Esophagus muscularis mucosa (tissue), 4 donors: ENCODE data around the gene NDUFA12. TPM values are rescaled to one million over a fixed set of nuclear protein-coding genes. Genes with fewer than 3 reads are reported as not detected.

ENCODE experiments used
- DNase-seq: peaks from one replicate; pipeline ENCODE4 v3.0.0-alpha.2; 2017; ENCODE audit errors: extremely low spot score
- H3K27ac ChIP-seq, 4 donors: fragments of 200-600 bp; sonication (generic); replicated peaks in 1 of 4; 1 replicate in 3 of 4; 2 replicates in 1 of 4; pipeline ENCODE4 v1.5.1; 2016 to 2019; ENCODE audit warnings: mild to moderate bottlenecking in 1 of 4
- H3K27me3 ChIP-seq, 4 donors: fragments of 200-600 bp; sonication (generic); one replicate each; pipeline versions ENCODE4 v1.5.1 to v1.6.0; 2016 to 2019
- H3K36me3 ChIP-seq, 4 donors: fragments of 200-600 bp; sonication (generic); one replicate each; pipeline ENCODE4 v1.5.1; 2016 to 2019
- H3K4me1 ChIP-seq, 4 donors: fragments of 200-600 bp; sonication (generic); one replicate each; pipeline ENCODE4 v1.5.1; 2016 to 2019
- H3K4me3 ChIP-seq, 4 donors: fragments of 200-600 bp; sonication (generic); 1 replicate in 2 of 4; 2 replicates in 2 of 4; pipeline ENCODE4 v1.5.1; 2016 to 2019; ENCODE audit warnings: mild to moderate bottlenecking in 4 of 4, moderate library complexity in 1 of 4
- H3K9me3 ChIP-seq, 4 donors: fragments of 200-600 bp; sonication (generic); 1 replicate in 3 of 4; 2 replicates in 1 of 4; pipeline ENCODE4 v1.5.1; 2016 to 2019
- EP300 ChIP-seq: sonication (generic); formaldehyde crosslinking; IDR thresholded peaks from one replicate; pipeline ENCODE4 v1.6.1; 2017; ENCODE audit warnings: antibody characterized with exemption
- POLR2A ChIP-seq: fragments of 450-650 bp; IDR thresholded peaks from one replicate; pipeline ENCODE4 v1.6.1; 2017; ENCODE audit warnings: antibody characterized with exemption, moderate library complexity, mild to moderate bottlenecking, low read depth
- POLR2AphosphoS5 ChIP-seq, 2 donors: sonication (generic); formaldehyde crosslinking; IDR thresholded peaks; one replicate each; pipeline ENCODE4 v1.6.1; 2017; ENCODE audit warnings: antibody characterized with exemption in 2 of 2
- WGBS: methylation state at CpG from one replicate; pipeline ENCODE4 v1.1.5; 2018; 5-methylcytosine and 5-hydroxymethylcytosine counted together
- intact Hi-C: fragments of 100-400 bp; cut with DNase I; formaldehyde crosslinking; loops from one replicate; pipeline ENCODE4 v1.15.1; 2023
- total RNA-seq, 4 donors: library from RNA; depleted of rRNA; stranded (reverse); fragments of >200 nt; gene quantifications; one replicate each; pipeline versions ENCODE4 v1.1.0 to v1.2.1, GENCODE V29; 2016
- TF ChIP-seq, protein P1 (sequence below), 3 experiments: fragments of 200-600 bp in 2 of 3; fragments of 450-650 bp in 1 of 3; sonication (generic) in 2 of 3; IDR thresholded peaks; one replicate each; pipeline ENCODE4 v1.5.1; 2017 to 2019; ENCODE audit warnings: antibody characterized with exemption in 3 of 3, mild to moderate bottlenecking in 2 of 3, moderate library complexity in 1 of 3

The NDUFA12 gene
- total RNA-seq: 100 to 1,000 TPM in 2 of 4 donors, 10 to 100 TPM in 2; 72.3 to 154 (median 106) TPM

DNA sequence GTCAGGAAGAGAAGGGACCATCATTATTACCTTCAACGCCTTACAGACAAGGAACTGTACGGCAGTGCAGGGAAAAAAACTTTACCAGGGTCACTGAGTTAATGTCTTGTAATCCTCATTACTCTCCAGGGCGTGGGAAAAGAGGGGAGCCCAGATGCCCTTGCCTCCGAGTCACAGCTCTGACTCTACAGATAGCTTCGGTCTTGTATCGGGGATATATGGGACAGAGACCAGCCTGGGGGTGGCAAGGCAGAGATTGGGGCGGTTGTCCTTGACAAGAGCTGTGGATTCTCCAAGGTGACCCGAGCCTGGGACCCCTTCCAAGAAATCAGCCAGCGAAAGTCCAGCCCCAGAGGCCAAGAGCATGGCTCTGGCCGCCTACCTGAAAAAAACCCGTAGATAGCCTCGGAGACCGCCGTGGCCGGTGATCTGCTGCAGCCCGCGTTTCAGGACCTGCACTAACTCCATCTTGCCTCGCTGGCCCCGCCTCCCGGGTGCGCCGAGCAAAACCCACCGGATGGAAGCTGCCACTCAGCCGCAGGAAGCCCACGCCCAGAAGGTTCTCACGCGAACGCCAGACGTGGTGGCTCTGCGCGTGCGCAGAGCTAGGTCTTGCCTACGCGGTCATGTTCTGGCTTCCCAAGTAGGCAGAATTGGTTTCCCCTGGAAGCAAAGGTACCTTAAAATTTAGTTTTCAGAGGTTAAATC is at the start of gene NDUFA12:
TSS of gene NDUFA12 (minus strand) at position 485 of the 708 bp plus-strand sequence. CDS start at position 468, 17 bp downstream.
- Histone ChIP-seq H3K27me3 (no peaks in the 10 kb centered on the region), H3K36me3 (peaks cover 0 to 20% (median 10%) of the 10 kb centered on the region in 4 donors), H3K4me3 (peak within 1 kb of the TSS; percentile 75 to 89 (median 82)), H3K27ac (peak within 1 kb of the TSS; percentile 82 to 88 (median 86)), H3K4me1 (peaks cover 19 to 49% (median 42%) of the 10 kb centered on the region in 4 donors), H3K9me3 (peaks cover 0 to 14% (median 8%) of the 10 kb centered on the region in 4 donors)
- peak; percentile 97 for DNase-seq
- TF ChIP-seq, protein P1, sequence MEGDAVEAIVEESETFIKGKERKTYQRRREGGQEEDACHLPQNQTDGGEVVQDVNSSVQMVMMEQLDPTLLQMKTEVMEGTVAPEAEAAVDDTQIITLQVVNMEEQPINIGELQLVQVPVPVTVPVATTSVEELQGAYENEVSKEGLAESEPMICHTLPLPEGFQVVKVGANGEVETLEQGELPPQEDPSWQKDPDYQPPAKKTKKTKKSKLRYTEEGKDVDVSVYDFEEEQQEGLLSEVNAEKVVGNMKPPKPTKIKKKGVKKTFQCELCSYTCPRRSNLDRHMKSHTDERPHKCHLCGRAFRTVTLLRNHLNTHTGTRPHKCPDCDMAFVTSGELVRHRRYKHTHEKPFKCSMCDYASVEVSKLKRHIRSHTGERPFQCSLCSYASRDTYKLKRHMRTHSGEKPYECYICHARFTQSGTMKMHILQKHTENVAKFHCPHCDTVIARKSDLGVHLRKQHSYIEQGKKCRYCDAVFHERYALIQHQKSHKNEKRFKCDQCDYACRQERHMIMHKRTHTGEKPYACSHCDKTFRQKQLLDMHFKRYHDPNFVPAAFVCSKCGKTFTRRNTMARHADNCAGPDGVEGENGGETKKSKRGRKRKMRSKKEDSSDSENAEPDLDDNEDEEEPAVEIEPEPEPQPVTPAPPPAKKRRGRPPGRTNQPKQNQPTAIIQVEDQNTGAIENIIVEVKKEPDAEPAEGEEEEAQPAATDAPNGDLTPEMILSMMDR (IDR thresholded peaks at IDR 0.05): no peak
- TF ChIP-seq POLR2A (peak; percentile 43), POLR2AphosphoS5 (IDR thresholded peaks at IDR 0.05) (peak; percentile 88 to 96), EP300 (no peak)
- intact Hi-C loops: no loop called here
- 0% methylated on average over 23 of the region's 34 CpGs for WGBS

DNA sequence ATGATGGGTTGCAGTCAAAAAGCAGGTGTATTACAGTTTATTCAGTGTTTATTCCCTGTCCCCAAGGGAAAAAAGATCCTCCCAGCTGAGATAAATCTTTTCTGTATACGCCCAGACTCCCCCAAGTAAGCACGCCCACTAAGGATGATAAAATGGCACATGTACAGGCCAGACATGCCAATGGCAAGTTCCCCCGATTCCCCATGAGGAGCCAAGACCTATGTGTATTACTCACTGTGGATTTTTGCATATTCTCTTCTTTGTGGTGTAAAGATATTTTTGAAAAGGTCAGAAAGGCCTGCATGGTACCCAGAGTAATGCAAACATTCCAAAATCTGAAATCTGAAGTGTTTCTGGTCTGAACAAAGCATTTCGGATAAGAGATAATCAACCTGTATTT is 47.7 kb upstream of the NDUFA12 start:
- no peak for DNase-seq
- Histone ChIP-seq H3K4me1 (peaks cover 0 to 18% (median 14%) of the 10 kb centered on the region in 4 donors), H3K27ac (no peak overlapping the region), H3K36me3 (peaks cover 35 to 81% (median 69%) of the 10 kb centered on the region in 4 donors), H3K9me3 (no peaks in the 10 kb centered on the region), H3K27me3 (no peaks in the 10 kb centered on the region), H3K4me3 (no peak overlapping the region)
- intact Hi-C loops: no loop called here
- TF ChIP-seq POLR2A: no peak
- no peak for TF ChIP-seq EP300
- no peak for TF ChIP-seq POLR2AphosphoS5 (IDR thresholded peaks at IDR 0.05)
- TF ChIP-seq, protein P1 (IDR thresholded peaks at IDR 0.05): no peak
- 88% methylated on average over 4 of the region's 4 CpGs for WGBS

- Histone ChIP-seq H3K4me1 (no peaks in the 10 kb centered on the region), H3K27ac (no peak overlapping the region), H3K27me3 (no peaks in the 10 kb centered on the region), H3K9me3 (no peaks in the 10 kb centered on the region), H3K36me3 (peaks cover 11 to 97% (median 56%) of the 10 kb centered on the region in 4 donors), H3K4me3 (no peak overlapping the region)
- intact Hi-C loops: no loop called here
- TF ChIP-seq POLR2A (no peak), EP300 (no peak), POLR2AphosphoS5 (IDR thresholded peaks at IDR 0.05) (no peak)
- TF ChIP-seq, protein P1 (IDR thresholded peaks at IDR 0.05): no peak
- WGBS: 87% methylated on average over 2 of the region's 2 CpGs
- DNase-seq: no peak
Observed at GRCh38 chr12:95037906-95038305, 34.4 kb upstream of the NDUFA12 start.

GRCh38 chr12:95034750-95035149 is 31.3 kb upstream of the NDUFA12 start:
- H3K27me3 ChIP-seq: no peaks in the 10 kb centered on the region
- no peak for TF ChIP-seq POLR2AphosphoS5 (IDR thresholded peaks at IDR 0.05)
- TF ChIP-seq EP300: no peak
- TF ChIP-seq, protein P1 (IDR thresholded peaks at IDR 0.05): no peak
- TF ChIP-seq POLR2A: no peak
- H3K36me3 ChIP-seq: peaks cover 8 to 100% (median 57%) of the 10 kb centered on the region in 4 donors
- H3K9me3 ChIP-seq: no peaks in the 10 kb centered on the region
- no peak for DNase-seq
- H3K4me1 ChIP-seq: no peaks in the 10 kb centered on the region
- 92% methylated on average over 1 of the region's 1 CpG for WGBS
- intact Hi-C loops: no loop called here
- no peak overlapping the region for H3K27ac ChIP-seq
- H3K4me3 ChIP-seq: no peak overlapping the region
